ENCODE results near the gene NCBP1.

The NCBP1 gene

GRCh38 chr9:97636903-97637302, 3.3 kb downstream of the NCBP1 start:
- no peaks in the 10 kb centered on the region for H3K9me3 ChIP-seq (ENCODE audit: insufficient read depth, low read length)
- TF ChIP-seq YY1 (IDR thresholded peaks at IDR 0.05; ENCODE audit: insufficient read depth, insufficient read length), result no peak

GRCh38 chr9:97638666-97639065, 5.0 kb downstream of the NCBP1 start:
- no peaks in the 10 kb centered on the region for H3K9me3 ChIP-seq (ENCODE audit: insufficient read depth, low read length)
- no peaks in the 10 kb centered on the region for H3K4me1 ChIP-seq (ENCODE audit: insufficient read depth, insufficient read length)
- no peaks in the 10 kb centered on the region for H3K27me3 ChIP-seq (ENCODE audit: insufficient read depth, insufficient read length)
- H3K9ac ChIP-seq (ENCODE audit: insufficient read length, low read depth), result no peak overlapping the region
- H3K4me3 ChIP-seq (ENCODE audit: insufficient read length, low read depth), result no peak overlapping the region
- DNase-seq (ENCODE audit: low read depth, low spot score), result no peak
- peaks cover 53% of the 10 kb centered on the region for H3K36me3 ChIP-seq (ENCODE audit: insufficient read depth, insufficient read length, low read length)
- TF ChIP-seq ZNF274 (IDR thresholded peaks at IDR 0.05; ENCODE audit: low read depth, low read length) (no peak), SUZ12 (IDR thresholded peaks at IDR 0.05; ENCODE audit: extremely low read depth, insufficient read depth, insufficient read length) (no peak), YY1 (IDR thresholded peaks at IDR 0.05; ENCODE audit: insufficient read depth, insufficient read length) (no peak)

More at GRCh38 chr9:97636903-97637302, 3.3 kb downstream of the NCBP1 start:
- H3K4me3 ChIP-seq (ENCODE audit: insufficient read length, low read depth), result no peak overlapping the region
- no peak for DNase-seq (ENCODE audit: low read depth, low spot score)
- H3K9ac ChIP-seq (ENCODE audit: insufficient read length, low read depth), result no peak overlapping the region
- H3K36me3 ChIP-seq (ENCODE audit: insufficient read depth, insufficient read length, low read length), result peaks cover 36% of the 10 kb centered on the region
- H3K27me3 ChIP-seq (ENCODE audit: insufficient read depth, insufficient read length), result no peaks in the 10 kb centered on the region
- no peaks in the 10 kb centered on the region for H3K4me1 ChIP-seq (ENCODE audit: insufficient read depth, insufficient read length)

GRCh38 chr9:97640325-97640724, 6.7 kb downstream of the NCBP1 start:
- Histone ChIP-seq H3K9ac (ENCODE audit: insufficient read length, low read depth) (no peak overlapping the region), H3K4me1 (ENCODE audit: insufficient read depth, insufficient read length) (no peaks in the 10 kb centered on the region), H3K36me3 (ENCODE audit: insufficient read depth, insufficient read length, low read length) (peaks cover 63% of the 10 kb centered on the region), H3K9me3 (ENCODE audit: insufficient read depth, low read length) (no peaks in the 10 kb centered on the region), H3K27me3 (ENCODE audit: insufficient read depth, insufficient read length) (no peaks in the 10 kb centered on the region), H3K4me3 (ENCODE audit: insufficient read length, low read depth) (no peak overlapping the region)
- no peak for DNase-seq (ENCODE audit: low read depth, low spot score)
- TF ChIP-seq YY1 (IDR thresholded peaks at IDR 0.05; ENCODE audit: insufficient read depth, insufficient read length) (no peak), ZNF274 (IDR thresholded peaks at IDR 0.05; ENCODE audit: low read depth, low read length) (no peak), SUZ12 (IDR thresholded peaks at IDR 0.05; ENCODE audit: extremely low read depth, insufficient read depth, insufficient read length) (no peak)

GRCh38 chr9:97645720-97646119, 12.1 kb downstream of the NCBP1 start:
- no peak for DNase-seq (ENCODE audit: low read depth, low spot score)
- H3K36me3 ChIP-seq (ENCODE audit: insufficient read depth, insufficient read length, low read length), result peaks cover 92% of the 10 kb centered on the region

GRCh38 chr9:97647996-97648395, 14.4 kb downstream of the NCBP1 start:
- peaks cover 90% of the 10 kb centered on the region for H3K36me3 ChIP-seq (ENCODE audit: insufficient read depth, insufficient read length, low read length)
- TF ChIP-seq ZNF274 (IDR thresholded peaks at IDR 0.05; ENCODE audit: low read depth, low read length) (no peak), SUZ12 (IDR thresholded peaks at IDR 0.05; ENCODE audit: extremely low read depth, insufficient read depth, insufficient read length) (no peak), YY1 (IDR thresholded peaks at IDR 0.05; ENCODE audit: insufficient read depth, insufficient read length) (no peak)
- DNase-seq (ENCODE audit: low read depth, low spot score), result no peak
- H3K9me3 ChIP-seq (ENCODE audit: insufficient read depth, low read length), result no peaks in the 10 kb centered on the region
- H3K4me3 ChIP-seq (ENCODE audit: insufficient read length, low read depth), result no peak overlapping the region
- H3K4me1 ChIP-seq (ENCODE audit: insufficient read depth, insufficient read length), result no peaks in the 10 kb centered on the region
- H3K9ac ChIP-seq (ENCODE audit: insufficient read length, low read depth), result no peak overlapping the region
- no peaks in the 10 kb centered on the region for H3K27me3 ChIP-seq (ENCODE audit: insufficient read depth, insufficient read length)

More at GRCh38 chr9:97645720-97646119, 12.1 kb downstream of the NCBP1 start:
- no peak overlapping the region for H3K9ac ChIP-seq (ENCODE audit: insufficient read length, low read depth)
- no peaks in the 10 kb centered on the region for H3K27me3 ChIP-seq (ENCODE audit: insufficient read depth, insufficient read length)
- H3K4me3 ChIP-seq (ENCODE audit: insufficient read length, low read depth), result no peak overlapping the region
- TF ChIP-seq ZNF274 (IDR thresholded peaks at IDR 0.05; ENCODE audit: low read depth, low read length), result no peak
- no peaks in the 10 kb centered on the region for H3K9me3 ChIP-seq (ENCODE audit: insufficient read depth, low read length)
- H3K4me1 ChIP-seq (ENCODE audit: insufficient read depth, insufficient read length), result no peaks in the 10 kb centered on the region

GRCh38 chr9:97651646-97652045, 18.0 kb downstream of the NCBP1 start:
- Histone ChIP-seq H3K36me3 (ENCODE audit: insufficient read depth, insufficient read length, low read length) (peaks cover 94% of the 10 kb centered on the region), H3K9me3 (ENCODE audit: insufficient read depth, low read length) (no peaks in the 10 kb centered on the region), H3K9ac (ENCODE audit: insufficient read length, low read depth) (no peak overlapping the region), H3K4me1 (ENCODE audit: insufficient read depth, insufficient read length) (no peaks in the 10 kb centered on the region), H3K4me3 (ENCODE audit: insufficient read length, low read depth) (no peak overlapping the region), H3K27me3 (ENCODE audit: insufficient read depth, insufficient read length) (no peaks in the 10 kb centered on the region)
- TF ChIP-seq SUZ12 (IDR thresholded peaks at IDR 0.05; ENCODE audit: extremely low read depth, insufficient read depth, insufficient read length), result no peak
- TF ChIP-seq ZNF274 (IDR thresholded peaks at IDR 0.05; ENCODE audit: low read depth, low read length), result no peak
- no peak for TF ChIP-seq YY1 (IDR thresholded peaks at IDR 0.05; ENCODE audit: insufficient read depth, insufficient read length)
- DNase-seq (ENCODE audit: low read depth, low spot score), result no peak

- Histone ChIP-seq H3K9me3 (ENCODE audit: insufficient read depth, low read length) (no peaks in the 10 kb centered on the region), H3K36me3 (ENCODE audit: insufficient read depth, insufficient read length, low read length) (peaks cover 96% of the 10 kb centered on the region), H3K27me3 (ENCODE audit: insufficient read depth, insufficient read length) (no peaks in the 10 kb centered on the region), H3K4me3 (ENCODE audit: insufficient read length, low read depth) (no peak overlapping the region), H3K9ac (ENCODE audit: insufficient read length, low read depth) (no peak overlapping the region), H3K4me1 (ENCODE audit: insufficient read depth, insufficient read length) (no peaks in the 10 kb centered on the region)
- no peak for DNase-seq (ENCODE audit: low read depth, low spot score)
- TF ChIP-seq SUZ12 (IDR thresholded peaks at IDR 0.05; ENCODE audit: extremely low read depth, insufficient read depth, insufficient read length) (no peak), YY1 (IDR thresholded peaks at IDR 0.05; ENCODE audit: insufficient read depth, insufficient read length) (no peak), ZNF274 (IDR thresholded peaks at IDR 0.05; ENCODE audit: low read depth, low read length) (no peak)
Observed at GRCh38 chr9:97658707-97659106, 25.1 kb downstream of the NCBP1 start.

GRCh38 chr9:97659771-97660170, 26.1 kb downstream of the NCBP1 start:
- Histone ChIP-seq H3K4me3 (ENCODE audit: insufficient read length, low read depth) (no peak overlapping the region), H3K27me3 (ENCODE audit: insufficient read depth, insufficient read length) (no peaks in the 10 kb centered on the region), H3K36me3 (ENCODE audit: insufficient read depth, insufficient read length, low read length) (peaks cover 96% of the 10 kb centered on the region), H3K4me1 (ENCODE audit: insufficient read depth, insufficient read length) (no peaks in the 10 kb centered on the region), H3K9me3 (ENCODE audit: insufficient read depth, low read length) (no peaks in the 10 kb centered on the region), H3K9ac (ENCODE audit: insufficient read length, low read depth) (no peak overlapping the region)
- TF ChIP-seq ZNF274 (IDR thresholded peaks at IDR 0.05; ENCODE audit: low read depth, low read length) (no peak), SUZ12 (IDR thresholded peaks at IDR 0.05; ENCODE audit: extremely low read depth, insufficient read depth, insufficient read length) (no peak), YY1 (IDR thresholded peaks at IDR 0.05; ENCODE audit: insufficient read depth, insufficient read length) (no peak)
- DNase-seq (ENCODE audit: low read depth, low spot score), result no peak

Data from NT2/D1 (cell line).